Activated T-cell treated with anti-CD3 and anti-CD28 coated beads, Interleukin-2, amount 50 U/mL, for 4 hours (primary cell): ENCODE results near the gene TGFBR3L. TPM values are rescaled to one million over a fixed set of nuclear protein-coding genes. Genes with fewer than 3 reads are reported as not detected.
"Not testable (repeated sequence)": the region's sequence is repeated elsewhere in the genome, so short reads cannot be mapped to it uniquely, and the experiment has no call there.

Source experiments
- ATAC-seq, 2 donors: fragments of 200-7000 bp; cut with Tn5 transposase; one replicate each; pipeline ENCODE4 v1.10.0; 2021
- DNase-seq: peaks from one replicate; pipeline ENCODE4 v3.0.0-alpha.2; 2020
- H3K27me3 Mint-ChIP-seq: one replicate; pipeline ENCODE4 v1.8.0; 2021; ENCODE audit warnings: low read depth, mixed read lengths
- H3K36me3 Mint-ChIP-seq: one replicate; pipeline ENCODE4 v1.8.0; 2022; ENCODE audit warnings: mixed read lengths; ENCODE audit not compliant: insufficient read depth
- H3K4me1 Mint-ChIP-seq: one replicate; pipeline ENCODE4 v1.8.0; 2021; ENCODE audit warnings: low read depth, mixed read lengths
- H3K4me3 Mint-ChIP-seq: one replicate; pipeline ENCODE4 v1.8.0; 2021; ENCODE audit warnings: mild to moderate bottlenecking, moderate library complexity, mixed read lengths
- H3K9me3 Mint-ChIP-seq: one replicate; pipeline ENCODE4 v1.8.0; 2021; ENCODE audit warnings: mixed read lengths
- total RNA-seq, 3 donors: library from RNA; stranded (reverse); gene quantifications; one replicate each; pipeline ENCODE4 v1.2.1, GENCODE V29; 2021

Gene TGFBR3L
- total RNA-seq, 3 donors from 2014 or later, result 0.74 to 2.4 (median 1.4) TPM

- DNase-seq (no peak), ATAC-seq (no peak)
- Mint-ChIP-seq H3K27me3 (no peaks in the 10 kb centered on the region), H3K36me3 (peaks cover 4% of the 10 kb centered on the region), H3K9me3 (no peaks in the 10 kb centered on the region), H3K4me3 (no peak overlapping the region), H3K4me1 (no peaks in the 10 kb centered on the region)
These were observed 38.9 kb downstream of the TGFBR3L start for GRCh38 chr19:7953576-7953975.

- no peaks in the 10 kb centered on the region for H3K9me3 Mint-ChIP-seq
These were observed 41.1 kb downstream of the TGFBR3L start for GRCh38 chr19:7955696-7956095.

GRCh38 chr19:7959211-7959610 is 44.6 kb downstream of the TGFBR3L start:
- H3K27me3 Mint-ChIP-seq, result no peaks in the 10 kb centered on the region
- H3K4me1 Mint-ChIP-seq, result no peaks in the 10 kb centered on the region
- no peak for DNase-seq
- no peaks in the 10 kb centered on the region for H3K9me3 Mint-ChIP-seq
- H3K4me3 Mint-ChIP-seq, result no peak overlapping the region
- peaks cover 14% of the 10 kb centered on the region for H3K36me3 Mint-ChIP-seq
- no peak for ATAC-seq

More at GRCh38 chr19:7955696-7956095, 41.1 kb downstream of the TGFBR3L start:
- no peak for DNase-seq
- peaks cover 4% of the 10 kb centered on the region for H3K36me3 Mint-ChIP-seq
- no peak overlapping the region for H3K4me3 Mint-ChIP-seq
- ATAC-seq, result no peak
- no peaks in the 10 kb centered on the region for H3K27me3 Mint-ChIP-seq
- no peaks in the 10 kb centered on the region for H3K4me1 Mint-ChIP-seq

GRCh38 chr19:7961082-7961481 is 46.5 kb downstream of the TGFBR3L start:
- not testable (repeated sequence) for H3K4me1 Mint-ChIP-seq, H3K27me3 Mint-ChIP-seq, H3K9me3 Mint-ChIP-seq, ATAC-seq, DNase-seq, H3K4me3 Mint-ChIP-seq
- H3K36me3 Mint-ChIP-seq, result peaks cover 14% of the 10 kb centered on the region

GRCh38 chr19:7961920-7962626 is 47.4 kb downstream of the TGFBR3L start:
- DNase-seq (no peak), ATAC-seq (no peak)
- Mint-ChIP-seq H3K27me3 (no peaks in the 10 kb centered on the region), H3K9me3 (no peaks in the 10 kb centered on the region), H3K4me1 (no peaks in the 10 kb centered on the region), H3K4me3 (no peak overlapping the region), H3K36me3 (peaks cover 17% of the 10 kb centered on the region)

GRCh38 chr19:7962644-7963268 is 48.1 kb downstream of the TGFBR3L start:
- no peaks in the 10 kb centered on the region for H3K4me1 Mint-ChIP-seq
- no peaks in the 10 kb centered on the region for H3K9me3 Mint-ChIP-seq
- no peak overlapping the region for H3K4me3 Mint-ChIP-seq
- H3K36me3 Mint-ChIP-seq, result peaks cover 19% of the 10 kb centered on the region
- H3K27me3 Mint-ChIP-seq, result no peaks in the 10 kb centered on the region
- DNase-seq (no peak), ATAC-seq (no peak)

GRCh38 chr19:7963566-7963965 is 48.9 kb downstream of the TGFBR3L start:
- ATAC-seq (no peak), DNase-seq (no peak)
- peaks cover 15% of the 10 kb centered on the region for H3K36me3 Mint-ChIP-seq
- H3K27me3 Mint-ChIP-seq, result no peaks in the 10 kb centered on the region
- no peak overlapping the region for H3K4me3 Mint-ChIP-seq
- no peaks in the 10 kb centered on the region for H3K9me3 Mint-ChIP-seq
- no peaks in the 10 kb centered on the region for H3K4me1 Mint-ChIP-seq

- no peaks in the 10 kb centered on the region for H3K4me1 Mint-ChIP-seq
- peaks cover 24% of the 10 kb centered on the region for H3K36me3 Mint-ChIP-seq
- H3K4me3 Mint-ChIP-seq, result no peak overlapping the region
- ATAC-seq (no peak), DNase-seq (no peak)
- no peaks in the 10 kb centered on the region for H3K9me3 Mint-ChIP-seq
- H3K27me3 Mint-ChIP-seq, result no peaks in the 10 kb centered on the region
These were observed 50.7 kb downstream of the TGFBR3L start for GRCh38 chr19:7965259-7965841.

GRCh38 chr19:7965921-7966665 is 51.5 kb downstream of the TGFBR3L start:
- Mint-ChIP-seq H3K27me3 (no peaks in the 10 kb centered on the region), H3K4me3 (no peak overlapping the region), H3K4me1 (no peaks in the 10 kb centered on the region), H3K9me3 (no peaks in the 10 kb centered on the region), H3K36me3 (peaks cover 24% of the 10 kb centered on the region)
- ATAC-seq (no peak), DNase-seq (no peak)

GRCh38 chr19:7968008-7968795 is 53.6 kb downstream of the TGFBR3L start:
- no peaks in the 10 kb centered on the region for H3K4me1 Mint-ChIP-seq
- DNase-seq, result no peak
- no peaks in the 10 kb centered on the region for H3K27me3 Mint-ChIP-seq
- no peaks in the 10 kb centered on the region for H3K9me3 Mint-ChIP-seq
- no peak overlapping the region for H3K4me3 Mint-ChIP-seq
- peaks cover 17% of the 10 kb centered on the region for H3K36me3 Mint-ChIP-seq
- ATAC-seq, result no peak

Other genes starting within 250 kb of the TGFBR3L start
- not detected for gene RETN, start 245.8 kb upstream of the TGFBR3L start, total RNA-seq
- gene MCEMP1, start 237.7 kb upstream of the TGFBR3L start, total RNA-seq, result not detected
- gene TRAPPC5, start 234.0 kb upstream of the TGFBR3L start, total RNA-seq, result 100 to 1,000 TPM in 1 of 3 donors, 10 to 100 TPM in 2; 81.3 to 112 (median 89.8) TPM
- 10 to 100 TPM in 2 of 3 donors, 1 to 10 TPM in 1; 6.9 to 52.7 (median 20.5) TPM for gene FCER2, start 212.7 kb upstream of the TGFBR3L start, total RNA-seq
- gene CLEC4G, start 182.7 kb upstream of the TGFBR3L start, total RNA-seq, result not detected
- gene CD209, start 167.3 kb upstream of the TGFBR3L start, total RNA-seq, result not detected
- not detected for gene CLEC4M, start 151.6 kb upstream of the TGFBR3L start, total RNA-seq
- gene EVI5L, start 84.6 kb upstream of the TGFBR3L start, total RNA-seq, result 1 to 10 TPM; 6.6 to 7.5 (median 7.1) TPM
- under 1 TPM in 2 of 3 donors, not detected in 1; 0.05 to 0.08 TPM for gene PRR36, start 40.4 kb upstream of the TGFBR3L start, total RNA-seq
- under 1 TPM in 1 of 3 donors, not detected in 2; 0.05 TPM for gene LRRC8E, start 26.3 kb upstream of the TGFBR3L start, total RNA-seq
- gene MAP2K7, start 11.0 kb upstream of the TGFBR3L start, total RNA-seq, result 10 to 100 TPM; 40.4 to 44.0 (median 43.3) TPM
- gene SNAPC2, start 5.5 kb downstream of the TGFBR3L start, total RNA-seq, result 10 to 100 TPM; 16.7 to 20.0 (median 18.8) TPM
- gene CTXN1, start 11.3 kb downstream of the TGFBR3L start, total RNA-seq, result 1 to 10 TPM in 1 of 3 donors, under 1 TPM in 2; 0.71 to 1.4 (median 0.95) TPM
- gene TIMM44, start 28.8 kb downstream of the TGFBR3L start, total RNA-seq, result 100 to 1,000 TPM; 180 to 193 (median 190) TPM
- gene ELAVL1, start 90.8 kb downstream of the TGFBR3L start, total RNA-seq, result 100 to 1,000 TPM; 160 to 171 (median 161) TPM
- not detected for gene CCL25, start 137.9 kb downstream of the TGFBR3L start, total RNA-seq
- gene FBN3, start 234.8 kb downstream of the TGFBR3L start, total RNA-seq, result under 1 TPM in 1 of 3 donors, not detected in 2; 0.03 TPM